GM10847 (cell line): ENCODE results near the gene MANSC4.

Source experiments
- POLR2A ChIP-seq: IDR thresholded peaks from 2 replicates; pipeline ENCODE4 v1.6.1; 2011; ENCODE audit not compliant: insufficient read length; ENCODE audit errors: extremely low read depth

The MANSC4 gene

DNA sequence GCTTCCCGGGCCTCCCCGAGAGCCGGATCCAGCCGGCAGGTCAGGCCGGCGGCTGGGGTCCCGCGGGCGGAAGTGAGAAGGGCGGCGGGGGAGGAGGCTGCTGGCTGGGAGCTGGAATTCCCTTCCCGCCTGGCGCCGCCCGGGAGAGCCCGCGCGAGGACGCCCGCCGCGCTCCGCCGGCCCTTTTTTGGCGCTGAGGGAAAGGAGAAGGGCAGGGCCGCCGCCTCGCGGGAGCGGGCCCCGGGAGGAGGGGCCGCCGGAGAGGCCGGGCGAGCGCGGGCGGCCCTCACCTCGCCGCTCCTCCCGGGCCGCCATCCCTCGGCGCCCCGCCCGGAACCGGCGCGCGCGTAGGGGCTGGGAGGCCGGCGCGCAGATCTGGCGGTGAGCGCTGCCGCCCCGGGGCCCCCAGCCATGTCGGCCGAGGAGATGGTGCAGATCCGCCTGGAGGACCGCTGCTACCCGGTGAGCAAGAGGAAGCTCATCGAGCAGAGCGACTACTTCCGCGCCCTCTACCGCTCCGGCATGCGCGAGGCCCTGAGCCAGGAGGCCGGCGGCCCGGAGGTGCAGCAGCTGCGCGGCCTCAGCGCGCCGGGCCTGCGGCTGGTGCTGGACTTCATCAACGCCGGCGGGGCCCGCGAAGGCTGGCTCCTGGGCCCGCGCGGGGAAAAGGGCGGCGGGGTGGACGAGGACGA is at the start of gene MANSC4, which contains the start of gene KLHL42:
Gene MANSC4 (minus strand): TSS at position 317 of the 692 bp plus-strand sequence. CDS start 8,960 bp downstream, outside the sequence.
Gene KLHL42 (plus strand): TSS at position 314 of the 692 bp plus-strand sequence. CDS start 98 bp downstream, at position 412.
- TF ChIP-seq POLR2A = peak; percentile 30

DNA sequence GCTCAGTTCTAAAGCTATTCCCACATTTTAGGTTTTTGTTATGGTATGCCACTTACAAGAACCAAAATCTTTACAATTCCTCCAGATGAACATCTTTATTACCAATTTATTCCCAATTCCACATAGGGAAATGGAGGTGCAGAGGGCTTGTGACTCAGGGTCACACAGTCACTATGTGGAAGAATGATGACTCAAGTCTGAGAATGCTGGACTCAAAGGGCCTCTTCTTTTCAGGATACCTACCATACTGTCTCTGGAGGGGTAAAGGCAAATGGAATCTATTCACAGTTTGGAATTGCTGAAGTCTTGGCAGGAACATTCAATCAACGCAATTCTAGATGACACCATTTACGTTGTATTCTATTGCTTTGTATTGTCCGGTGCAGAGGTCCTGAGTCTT is 48.2 kb upstream of the MANSC4 start:
- no peak for TF ChIP-seq POLR2A

DNA sequence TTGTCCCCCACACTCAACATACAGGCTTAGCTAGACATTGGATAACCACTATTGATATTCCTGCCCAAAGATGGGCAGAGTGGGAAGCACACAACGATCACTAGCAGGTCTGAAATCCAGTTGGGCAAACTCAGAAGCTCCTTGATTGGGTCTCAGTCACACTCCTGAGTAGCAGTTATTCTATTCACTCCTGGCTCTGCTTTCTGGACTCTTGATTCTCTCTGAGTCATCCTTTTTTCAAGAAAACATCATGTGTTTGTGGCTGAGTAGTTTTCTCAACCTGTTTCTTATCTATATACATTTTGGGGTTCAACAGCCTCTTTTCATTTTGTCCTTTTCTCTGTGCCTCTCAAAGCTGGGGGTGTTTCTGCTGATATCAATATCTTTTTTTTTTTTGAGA is 46.0 kb upstream of the MANSC4 start:
- TF ChIP-seq POLR2A = no peak

DNA sequence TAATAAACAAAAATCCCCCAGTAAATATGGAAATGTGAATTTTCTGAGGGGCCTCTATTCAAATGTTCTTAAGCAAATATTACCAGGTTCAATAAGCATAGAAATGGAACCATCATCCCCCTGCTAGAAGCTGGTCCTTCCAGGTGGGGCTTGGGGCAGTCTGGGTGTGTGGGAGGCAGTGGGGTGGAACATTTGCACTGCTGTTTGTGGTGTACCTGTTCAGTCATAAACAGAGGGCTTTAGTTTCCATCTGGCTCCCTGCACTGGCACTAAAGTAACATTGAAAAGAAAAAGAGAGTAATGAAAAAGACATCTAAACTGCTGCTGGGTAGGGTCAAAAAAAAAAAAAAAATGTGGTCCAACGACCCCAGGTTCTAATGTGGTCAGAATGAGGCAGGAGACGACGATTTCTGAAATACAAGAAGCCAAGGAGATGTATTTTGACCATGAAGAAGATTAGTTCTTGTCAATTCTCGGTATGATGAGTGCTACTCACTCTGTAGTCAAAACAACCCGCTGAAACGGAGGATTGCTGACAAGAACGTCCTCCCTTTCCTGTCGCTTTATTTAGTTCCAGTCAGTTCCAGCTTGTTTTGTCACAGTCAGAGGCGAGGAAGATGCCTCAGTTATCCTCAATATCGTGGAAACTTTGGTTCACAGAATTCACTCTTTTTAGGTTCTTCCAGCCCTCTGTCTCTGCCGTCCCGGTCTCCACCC is 44.2 kb upstream of the MANSC4 start:
- no peak for TF ChIP-seq POLR2A

DNA sequence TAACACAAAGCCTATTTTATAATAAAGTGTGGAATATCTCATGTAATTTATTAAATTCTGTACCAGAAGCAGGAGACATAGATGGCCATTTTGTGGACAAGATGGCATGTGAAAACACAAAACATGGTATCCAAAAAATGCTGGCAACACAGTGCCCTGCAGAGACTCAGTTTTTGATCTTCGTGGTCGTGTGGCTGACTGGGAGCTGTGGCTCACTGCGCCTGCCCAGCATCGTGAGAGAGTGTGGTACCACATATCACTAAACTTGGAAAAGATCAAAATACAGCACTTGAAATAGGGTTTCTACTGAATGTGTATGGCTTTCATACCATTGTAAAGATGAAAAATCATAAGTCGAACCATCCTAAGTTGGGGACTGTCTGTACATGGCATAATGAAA is 43.0 kb upstream of the MANSC4 start:
- TF ChIP-seq POLR2A = no peak

DNA sequence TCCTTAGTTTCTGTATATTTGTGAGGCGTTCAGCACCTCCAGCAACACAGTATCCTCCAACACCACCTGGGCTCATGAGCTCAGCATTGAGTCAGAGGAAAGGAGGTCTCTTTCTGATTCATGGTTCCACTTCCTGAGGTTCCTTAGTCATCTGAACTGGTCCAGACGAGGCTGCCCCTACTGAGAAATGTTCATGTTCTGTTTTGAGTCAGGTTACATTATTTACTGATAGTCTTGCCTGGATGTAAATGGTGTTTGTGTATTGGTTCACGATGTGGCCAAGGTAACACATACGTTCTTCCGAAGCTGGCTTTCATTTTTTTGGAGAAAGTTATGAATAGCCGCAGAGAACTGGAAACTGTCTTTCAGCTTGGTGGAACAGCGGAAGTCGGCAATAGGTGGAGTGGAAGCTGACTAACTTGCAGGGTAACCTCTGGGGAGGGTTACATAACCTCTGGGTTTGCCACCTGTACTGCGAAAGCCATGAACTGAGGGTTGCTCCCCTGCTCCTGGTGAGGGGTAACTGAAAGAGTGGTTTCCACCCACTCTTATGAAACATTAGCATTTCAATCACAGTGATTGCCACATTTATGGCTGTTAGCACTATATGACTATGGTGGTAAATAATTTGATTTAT is 42.2 kb upstream of the MANSC4 start:
- no peak for TF ChIP-seq POLR2A

DNA sequence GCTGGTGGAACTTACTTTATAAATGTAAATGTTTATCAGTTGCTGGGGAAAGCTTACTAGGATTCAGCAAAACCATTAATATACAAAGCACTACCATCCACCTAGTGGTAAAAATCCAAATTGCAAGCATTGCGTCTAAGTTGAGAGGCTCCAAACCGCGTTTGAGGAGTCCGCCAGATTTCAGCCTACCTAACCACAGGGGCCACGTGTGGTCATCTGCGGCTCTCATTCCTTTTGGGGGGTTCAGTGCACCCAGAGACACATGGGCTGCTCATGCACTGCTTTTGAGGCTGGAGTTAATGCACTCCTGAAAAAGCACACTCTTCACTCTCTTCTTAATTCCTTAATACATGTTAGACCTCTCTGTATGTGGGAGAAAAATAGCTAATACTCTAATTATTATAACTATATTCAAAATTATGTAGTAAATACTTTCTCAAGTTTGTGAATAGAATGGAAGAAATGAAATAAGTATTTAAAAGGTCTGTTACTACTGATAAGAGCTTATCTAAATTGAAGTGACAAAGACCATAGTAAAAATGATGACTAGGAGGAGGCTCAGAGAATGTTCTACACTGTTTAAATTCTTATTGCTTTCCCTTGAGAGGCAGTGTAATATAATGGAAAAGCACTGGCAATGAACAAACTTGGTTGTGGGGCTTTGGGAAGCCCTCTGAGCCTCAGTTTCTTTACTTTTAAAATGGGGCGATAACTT is 41.4 kb upstream of the MANSC4 start:
- no peak for TF ChIP-seq POLR2A

DNA sequence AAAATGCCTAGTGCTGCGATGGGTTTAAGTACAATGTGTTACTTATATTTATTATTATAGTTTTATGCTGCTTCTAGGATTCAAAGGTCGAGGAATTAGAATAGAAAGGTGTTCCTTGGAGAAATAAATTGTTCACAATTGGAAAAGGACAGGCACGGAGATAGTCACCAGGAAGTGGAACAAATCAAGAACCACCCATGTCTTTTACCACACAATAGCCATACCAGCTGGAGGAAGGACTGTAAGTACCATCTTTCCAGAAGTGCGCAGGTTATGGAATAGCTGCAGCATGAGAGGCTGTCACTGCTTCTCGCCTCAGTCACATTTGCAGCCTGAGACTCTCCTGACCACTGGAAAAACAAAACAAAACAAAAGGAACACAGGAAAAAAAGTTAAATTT is 40.5 kb upstream of the MANSC4 start:
- no peak for TF ChIP-seq POLR2A

DNA sequence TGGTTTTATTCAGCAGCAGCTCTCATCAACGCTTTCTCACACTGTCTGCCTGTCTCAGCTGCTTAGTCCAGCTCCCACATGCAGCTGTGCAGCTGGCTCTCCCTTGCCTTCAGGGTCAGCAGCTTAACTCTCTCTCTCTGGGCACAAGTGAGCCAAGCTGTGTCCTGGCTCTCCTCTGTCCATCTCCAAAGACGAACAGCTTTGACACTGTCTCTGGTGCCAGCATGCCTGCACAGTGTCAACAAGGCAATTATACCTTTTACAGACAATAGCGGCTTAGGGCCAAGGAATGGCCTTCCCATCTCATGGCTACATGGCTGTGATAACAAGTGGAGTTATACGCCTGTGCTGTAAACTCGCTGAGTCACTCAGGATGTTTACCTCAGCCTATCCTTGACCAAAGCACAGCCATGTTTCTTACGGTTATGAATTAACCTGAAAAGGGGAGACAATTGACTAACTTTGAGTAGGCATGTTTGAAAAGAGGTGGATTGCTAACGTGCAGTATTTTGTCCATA is 38.4 kb upstream of the MANSC4 start:
- TF ChIP-seq POLR2A = no peak

DNA sequence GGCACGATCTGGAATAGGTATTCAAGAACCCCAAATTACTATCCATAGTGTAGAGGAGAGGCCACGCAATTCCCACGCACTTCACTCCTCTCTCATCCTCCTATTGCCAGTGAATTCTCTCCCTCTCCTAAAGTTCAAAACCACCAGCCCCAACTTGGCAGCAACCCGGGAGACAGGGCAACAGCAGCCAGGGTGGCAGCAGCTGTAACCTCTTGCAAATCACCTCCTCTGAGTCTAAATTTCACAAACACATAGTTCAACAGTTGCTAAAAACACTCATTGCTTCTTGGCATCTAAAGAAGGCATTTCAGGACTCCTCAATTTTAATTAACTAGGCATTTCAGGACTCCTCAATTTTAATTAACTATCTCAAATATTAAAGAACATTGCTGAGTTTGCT is 37.7 kb upstream of the MANSC4 start:
- TF ChIP-seq POLR2A = no peak

DNA sequence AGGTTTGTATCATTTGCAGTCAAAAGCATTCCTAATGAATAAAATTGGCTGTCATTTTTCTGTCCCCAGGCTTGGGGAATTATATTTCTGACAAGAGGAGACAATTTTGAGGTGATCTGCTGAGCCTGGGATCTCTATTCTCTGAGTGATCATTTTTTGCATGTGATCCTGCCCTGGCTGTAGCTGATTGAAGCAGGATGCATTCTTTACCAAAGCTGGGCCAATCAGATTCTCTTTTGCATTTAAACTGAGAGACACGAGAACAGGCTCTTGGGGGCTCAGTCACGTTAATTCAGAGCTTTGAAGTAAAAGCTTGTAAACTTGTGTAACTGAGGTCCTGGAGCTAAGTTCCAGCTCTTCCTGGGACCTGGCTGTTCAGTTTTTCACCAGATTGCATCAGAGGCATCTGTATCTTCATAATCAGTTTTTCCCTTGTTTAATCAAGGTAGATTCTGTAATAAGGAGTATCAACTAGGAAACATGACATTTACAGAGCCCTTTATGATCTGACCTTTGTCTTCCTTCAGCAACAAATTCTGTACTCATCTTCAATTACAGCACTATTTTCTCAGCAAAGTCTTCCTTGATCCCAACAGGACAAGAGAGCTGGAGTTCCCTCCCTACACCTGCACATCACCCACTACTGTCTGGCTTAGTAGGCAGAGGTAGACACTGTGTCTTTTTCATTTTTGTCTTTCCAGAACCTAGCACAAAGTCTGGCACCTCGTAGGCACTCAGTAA is 35.0 kb upstream of the MANSC4 start:
- TF ChIP-seq POLR2A = no peak

DNA sequence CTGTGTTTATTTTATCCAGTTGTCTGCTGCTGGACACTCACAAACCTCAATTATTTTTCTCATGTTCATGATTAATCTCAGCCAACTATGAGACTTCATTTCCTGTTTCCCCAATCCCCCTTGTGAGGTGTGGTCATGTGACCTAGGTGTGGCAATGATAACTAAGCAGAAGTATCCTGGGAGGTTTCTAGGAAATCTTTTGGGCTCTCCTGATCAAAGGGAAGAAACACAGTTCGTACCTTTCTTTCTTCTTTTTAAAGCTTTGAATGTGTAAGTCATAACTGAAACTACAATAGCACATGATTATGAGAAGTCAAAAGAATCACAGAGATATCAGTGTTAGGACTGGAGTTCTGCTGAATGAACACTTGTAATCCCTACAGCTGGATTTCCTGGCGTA is 34.4 kb upstream of the MANSC4 start:
- TF ChIP-seq POLR2A = no peak

DNA sequence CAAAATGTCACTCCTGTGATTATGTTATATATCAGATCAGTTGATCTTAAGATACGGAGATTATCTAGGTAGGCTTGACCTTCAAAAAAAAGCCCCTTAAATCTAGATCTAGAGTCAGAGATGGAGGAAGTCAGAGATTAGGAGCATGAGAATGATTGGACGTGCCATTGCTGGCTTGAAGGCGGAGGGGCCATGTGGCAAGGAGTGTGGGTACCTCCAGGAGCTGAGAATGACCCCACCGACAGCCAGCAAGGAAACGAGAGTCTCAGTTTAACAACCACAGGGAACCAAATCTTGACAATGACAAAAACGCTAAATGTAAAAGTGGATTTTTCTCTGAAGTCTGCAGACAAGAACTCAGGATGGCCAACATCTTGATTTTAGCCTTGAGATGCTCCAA is 32.5 kb upstream of the MANSC4 start:
- no peak for TF ChIP-seq POLR2A

DNA sequence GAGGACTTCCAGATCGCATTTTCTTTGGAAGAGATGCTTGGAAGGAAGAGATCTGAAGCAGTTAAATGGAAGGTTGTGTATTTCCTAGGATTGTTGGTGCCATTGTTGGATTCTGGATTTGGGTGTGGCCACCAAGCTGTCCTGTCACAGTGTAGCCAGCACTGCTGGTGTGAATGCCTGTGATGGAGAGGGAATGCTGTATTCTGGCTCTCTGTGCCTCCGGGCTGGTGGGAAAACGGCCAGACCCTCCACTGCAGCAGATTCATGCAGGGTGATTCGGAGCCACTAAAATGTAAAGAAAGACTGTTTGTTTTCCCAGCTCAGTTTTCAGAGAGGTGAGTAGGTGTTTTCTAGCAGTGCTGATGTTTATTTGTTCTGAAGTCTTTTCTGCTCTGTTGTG is 30.7 kb upstream of the MANSC4 start:
- TF ChIP-seq POLR2A = no peak

DNA sequence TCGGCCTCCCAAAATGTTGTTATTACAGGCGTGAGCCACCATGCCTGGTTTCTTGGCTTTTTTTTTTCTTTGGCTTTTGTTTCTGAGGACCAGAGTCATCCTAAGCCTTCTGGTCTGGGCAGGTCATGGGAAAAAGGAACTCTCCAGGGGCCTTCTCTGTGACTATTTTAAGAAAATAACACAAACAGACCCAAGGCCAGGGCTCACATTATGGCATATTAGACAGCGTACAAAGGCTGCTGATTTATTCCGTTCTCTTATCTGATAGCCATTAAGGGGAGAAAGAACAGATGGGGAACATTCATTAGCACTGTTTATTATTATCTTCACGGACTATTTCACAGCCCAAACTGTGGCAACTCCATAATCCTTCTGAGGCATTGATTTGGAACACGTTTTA is 28.8 kb upstream of the MANSC4 start:
- no peak for TF ChIP-seq POLR2A
